ENCODE results near the gene PLSCR4. TPM values are rescaled to one million over a fixed set of nuclear protein-coding genes. Genes with fewer than 3 reads are reported as not detected.

PLSCR4 gene
- total and polyA plus RNA-seq, 2 of the 4 experiments (the other 2 are of a cell fraction), result 3.8 to 4.4 TPM

- no peaks in the 10 kb centered on the region for H3K9me1 ChIP-seq (ENCODE audit: insufficient read depth, low read length)
- DNase-seq (no peak), ATAC-seq (ENCODE audit: low read depth) (no peak)
- H3K79me1 ChIP-seq (ENCODE audit: low read depth in 1 of 2, low read length in 2 of 2), result no peaks in the 10 kb centered on the region
- no peak overlapping the region for H2BK20ac ChIP-seq (ENCODE audit: low read depth, low read length)
- dilution Hi-C loops (cut with HindIII; ENCODE audit: low sequenced_read_pairs, unreplicated experiment) (no loop called here), intact Hi-C loops (cut with micrococcal nuclease) (no loop called here), in situ Hi-C loops (cut with MboI; ENCODE audit: low sequenced_read_pairs) (no loop called here)
- H2AK9ac ChIP-seq (replicated peaks; ENCODE audit: low read depth, low read length, poor library complexity), result no peak overlapping the region
- no peak overlapping the region for H3K4me2 ChIP-seq (ENCODE audit: low read depth, low read length)
- H2BK15ac ChIP-seq (ENCODE audit: low read depth, low read length), result no peak overlapping the region
- H3K4ac ChIP-seq (ENCODE audit: low read depth, low read length), result no peak overlapping the region
- H4K5ac ChIP-seq (ENCODE audit: low read depth, low read length), result no peak overlapping the region
- H4K8ac ChIP-seq (ENCODE audit: low read depth in 2 of 2, low read length in 2 of 2), result no peak overlapping the region
- no peak overlapping the region for H2AFZ ChIP-seq (replicated peaks; ENCODE audit: low read length, poor library complexity)
- no TSS peak for BruUV-seq (replicated peaks)
- H3K4me3 ChIP-seq (ENCODE audit: insufficient read depth, low read depth, low read length), result no peak overlapping the region
- no peak overlapping the region for H2BK5ac ChIP-seq (ENCODE audit: low read depth, low read length, poor library complexity, severe bottlenecking)
- POLR2A ChIA-PET (ENCODE audit: unreplicated experiment), result no interaction called here
- H3K27me3 ChIP-seq (ENCODE audit: control insufficient read depth, insufficient read depth, low read length), result no peaks in the 10 kb centered on the region
- CTCF ChIA-PET, result interaction anchor here (0.6 kb wide), 1 partner anchor 346 kb away, joined by 3 read pairs; no protein-coding TSS in a partner anchor
- H4K20me1 ChIP-seq (ENCODE audit: insufficient read depth, low read length), result no peaks in the 10 kb centered on the region
- H4K91ac ChIP-seq (ENCODE audit: insufficient read depth, low read depth, low read length), result no peak overlapping the region
- no peak overlapping the region for H3K23ac ChIP-seq (ENCODE audit: low read depth, low read length)
- no CpG with 5 or more reads among the region's 1 CpG for WGBS, 2 experiments (ENCODE audit: extremely low coverage in 2 of 2, insufficient read length in 1 of 2)
- H2BK120ac ChIP-seq (ENCODE audit: low read depth, low read length), result no peak overlapping the region
- H2AK5ac ChIP-seq (ENCODE audit: low read depth, low read length), result no peak overlapping the region
- H3K56ac ChIP-seq (ENCODE audit: extremely low read depth, insufficient read depth, low read length), result no peak overlapping the region
- no peaks in the 10 kb centered on the region for H3K36me3 ChIP-seq (ENCODE audit: control insufficient read depth, insufficient read depth, low read length)
- no peak overlapping the region for H3K18ac ChIP-seq (ENCODE audit: low read depth, low read length)
- H3K27ac ChIP-seq (ENCODE audit: insufficient read depth, low read length), result no peak overlapping the region
- H3K4me1 ChIP-seq (ENCODE audit: control insufficient read depth, insufficient read depth, low read length), result peaks cover 3% of the 10 kb centered on the region
- H3K9me3 ChIP-seq (ENCODE audit: control insufficient read depth, insufficient read depth, low read length), result no peaks in the 10 kb centered on the region
- no peak overlapping the region for H3K9ac ChIP-seq (ENCODE audit: low read depth, low read length)
- TF ChIP-seq MAZ (IDR thresholded peaks at IDR 0.05; ENCODE audit: borderline replicate concordance, low read depth, low read length) (no peak), BHLHE40 (IDR thresholded peaks at IDR 0.05; ENCODE audit: low read depth, low read length) (no peak), RAD21 (IDR thresholded peaks at IDR 0.05; ENCODE audit: low read length) (no peak), ELK1 (IDR thresholded peaks at IDR 0.05; ENCODE audit: borderline replicate concordance, low read depth, low read length) (no peak), RCOR1 (IDR thresholded peaks at IDR 0.05; ENCODE audit: insufficient replicate concordance, low read length) (no peak), NFE2L2 (IDR thresholded peaks at IDR 0.05; ENCODE audit: low read depth, low read length) (no peak), MXI1 (IDR thresholded peaks at IDR 0.05; ENCODE audit: borderline replicate concordance, low read depth, low read length) (no peak), USF2 (IDR thresholded peaks at IDR 0.05; ENCODE audit: low read depth, low read length) (no peak), POLR2A (IDR thresholded peaks at IDR 0.05; ENCODE audit: low read depth, low read length) (no peak), MAFK (IDR thresholded peaks at IDR 0.05; ENCODE audit: low read depth, low read length) (no peak), FOS (IDR thresholded peaks at IDR 0.05; ENCODE audit: low read depth, low read length) (no peak), CHD1 (IDR thresholded peaks at IDR 0.05; ENCODE audit: low read depth, low read length) (no peak), SMC3 (IDR thresholded peaks at IDR 0.05; ENCODE audit: low read depth, low read length) (no peak), CTCF (conservative IDR thresholded peaks at IDR 0.05; ENCODE audit: low read depth, low read length) (no peak), RFX5 (IDR thresholded peaks at IDR 0.05; ENCODE audit: low read depth, low read length) (no peak), CEBPB (IDR thresholded peaks at IDR 0.05; ENCODE audit: low read depth, low read length) (no peak)
- H3K14ac ChIP-seq (replicated peaks; ENCODE audit: low read depth, low read length), result no peak overlapping the region
Observed at GRCh38 chr3:146227486-146227885, 23.4 kb downstream of the PLSCR4 start.
